ENCODE data around the gene PTGFRN. TPM values are rescaled to one million over a fixed set of nuclear protein-coding genes. Genes with fewer than 3 reads are reported as not detected.

Gene PTGFRN
- total RNA-seq, 1 donor from 2014 or later = 35.6 TPM

DNA sequence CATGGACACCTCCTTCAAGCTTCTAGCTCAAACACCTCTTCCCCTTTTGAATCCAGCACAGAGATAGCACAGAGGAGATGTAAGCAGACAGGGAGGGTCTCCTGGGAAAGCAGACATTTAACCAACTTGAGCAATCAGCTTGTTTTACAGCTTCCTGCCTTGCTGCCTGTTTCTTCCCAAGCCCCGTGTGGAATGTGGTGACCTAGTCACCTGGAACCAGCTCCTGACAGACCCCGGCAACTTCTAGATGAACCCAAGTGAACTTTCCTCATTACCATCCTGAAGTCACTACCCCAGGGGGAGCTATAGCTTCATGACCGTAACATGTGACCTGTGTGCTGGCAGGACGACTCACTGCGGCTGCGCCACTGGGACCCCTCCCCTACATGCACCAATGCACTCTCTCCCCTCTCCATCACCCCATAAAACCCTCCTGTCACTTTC, 126.3 kb downstream of the PTGFRN start:
- no peak overlapping the region for H3K4me3 Mint-ChIP-seq
- DNase-seq (ENCODE audit: low read depth, low spot score) = no peak
- H3K4me1 Mint-ChIP-seq = peaks cover 32% of the 10 kb centered on the region
- H3K27ac Mint-ChIP-seq (ENCODE audit: unreplicated experiment) = no peak overlapping the region
- peaks cover 4% of the 10 kb centered on the region for H3K36me3 Mint-ChIP-seq (ENCODE audit: low read depth)
- no peaks in the 10 kb centered on the region for H3K9me3 Mint-ChIP-seq
- H3K27me3 Mint-ChIP-seq (ENCODE audit: low read depth) = no peaks in the 10 kb centered on the region
- TF ChIP-seq, protein P1, sequence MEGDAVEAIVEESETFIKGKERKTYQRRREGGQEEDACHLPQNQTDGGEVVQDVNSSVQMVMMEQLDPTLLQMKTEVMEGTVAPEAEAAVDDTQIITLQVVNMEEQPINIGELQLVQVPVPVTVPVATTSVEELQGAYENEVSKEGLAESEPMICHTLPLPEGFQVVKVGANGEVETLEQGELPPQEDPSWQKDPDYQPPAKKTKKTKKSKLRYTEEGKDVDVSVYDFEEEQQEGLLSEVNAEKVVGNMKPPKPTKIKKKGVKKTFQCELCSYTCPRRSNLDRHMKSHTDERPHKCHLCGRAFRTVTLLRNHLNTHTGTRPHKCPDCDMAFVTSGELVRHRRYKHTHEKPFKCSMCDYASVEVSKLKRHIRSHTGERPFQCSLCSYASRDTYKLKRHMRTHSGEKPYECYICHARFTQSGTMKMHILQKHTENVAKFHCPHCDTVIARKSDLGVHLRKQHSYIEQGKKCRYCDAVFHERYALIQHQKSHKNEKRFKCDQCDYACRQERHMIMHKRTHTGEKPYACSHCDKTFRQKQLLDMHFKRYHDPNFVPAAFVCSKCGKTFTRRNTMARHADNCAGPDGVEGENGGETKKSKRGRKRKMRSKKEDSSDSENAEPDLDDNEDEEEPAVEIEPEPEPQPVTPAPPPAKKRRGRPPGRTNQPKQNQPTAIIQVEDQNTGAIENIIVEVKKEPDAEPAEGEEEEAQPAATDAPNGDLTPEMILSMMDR (conservative IDR thresholded peaks at IDR 0.05) = no peak

GRCh38 chr1:117037802-117038201, 128.1 kb downstream of the PTGFRN start:
- Mint-ChIP-seq H3K27me3 (ENCODE audit: low read depth) (no peaks in the 10 kb centered on the region), H3K27ac (ENCODE audit: unreplicated experiment) (no peak overlapping the region), H3K4me3 (no peak overlapping the region), H3K4me1 (peaks cover 22% of the 10 kb centered on the region), H3K36me3 (ENCODE audit: low read depth) (peaks cover 4% of the 10 kb centered on the region), H3K9me3 (peaks cover 3% of the 10 kb centered on the region)
- TF ChIP-seq, protein P1 (conservative IDR thresholded peaks at IDR 0.05) = no peak
- DNase-seq (ENCODE audit: low read depth, low spot score) = no peak

GRCh38 chr1:117038236-117038635, 128.5 kb downstream of the PTGFRN start:
- Mint-ChIP-seq H3K4me1 (peaks cover 18% of the 10 kb centered on the region), H3K9me3 (peaks cover 6% of the 10 kb centered on the region), H3K36me3 (ENCODE audit: low read depth) (peaks cover 4% of the 10 kb centered on the region), H3K27me3 (ENCODE audit: low read depth) (no peaks in the 10 kb centered on the region), H3K27ac (ENCODE audit: unreplicated experiment) (no peak overlapping the region), H3K4me3 (no peak overlapping the region)
- no peak for DNase-seq (ENCODE audit: low read depth, low spot score)
- TF ChIP-seq, protein P1 (conservative IDR thresholded peaks at IDR 0.05) = no peak

Other genes starting within 250 kb of the PTGFRN start
- 27.2 TPM in 2 replicates for gene IGSF3, start 242.2 kb upstream of the PTGFRN start, total RNA-seq
- gene CD2, start 155.5 kb upstream of the PTGFRN start, total RNA-seq = not detected in 2 replicates
- gene CD101, start 91.8 kb downstream of the PTGFRN start, total RNA-seq = 3.7 and 4.3 TPM in 2 replicates
- gene TTF2, start 150.4 kb downstream of the PTGFRN start, total RNA-seq = 66.7 and 69.8 TPM in 2 replicates
- gene TRIM45, start 211.8 kb downstream of the PTGFRN start, total RNA-seq = 13.3 and 16.6 TPM in 2 replicates

Data from neural crest cell (in vitro differentiated cells).